Measurements from ENCODE around the gene BYSL. TPM values are rescaled to one million over a fixed set of nuclear protein-coding genes. Genes with fewer than 3 reads are reported as not detected.

BYSL gene
- total RNA-seq, 4 donors from 2014 or later: 6.3 to 19.4 (median 13.0) TPM

DNA sequence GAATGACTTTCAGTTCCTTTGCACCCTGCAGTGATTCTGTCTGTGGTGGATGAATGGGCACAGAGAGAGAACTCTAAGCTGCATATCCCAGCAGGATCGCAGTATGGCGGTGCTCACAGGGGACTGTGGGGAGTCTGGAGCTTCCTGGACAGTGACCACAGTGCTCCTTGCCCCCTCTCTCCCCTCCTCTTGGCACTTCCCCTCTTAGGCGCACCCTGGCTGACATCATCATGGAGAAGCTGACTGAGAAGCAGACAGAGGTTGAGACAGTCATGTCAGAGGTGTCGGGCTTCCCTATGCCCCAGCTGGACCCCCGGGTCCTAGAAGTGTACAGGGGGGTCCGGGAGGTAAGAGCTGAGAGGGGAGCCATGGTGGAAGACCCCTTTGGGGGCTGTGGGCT, 8.6 kb downstream of the BYSL start:
- H3K4me1 ChIP-seq: no peaks in the 10 kb centered on the region
- no peak overlapping the region for H3K27ac ChIP-seq
- H3K36me3 ChIP-seq: peaks cover 29 to 91% (median 51%) of the 10 kb centered on the region in 3 donors
- intact Hi-C loops (cut with DNase I): loop anchor here (10.0 kb wide), 1 partner anchor 135 kb away; no protein-coding TSS in a partner anchor
- TF ChIP-seq, protein P1, sequence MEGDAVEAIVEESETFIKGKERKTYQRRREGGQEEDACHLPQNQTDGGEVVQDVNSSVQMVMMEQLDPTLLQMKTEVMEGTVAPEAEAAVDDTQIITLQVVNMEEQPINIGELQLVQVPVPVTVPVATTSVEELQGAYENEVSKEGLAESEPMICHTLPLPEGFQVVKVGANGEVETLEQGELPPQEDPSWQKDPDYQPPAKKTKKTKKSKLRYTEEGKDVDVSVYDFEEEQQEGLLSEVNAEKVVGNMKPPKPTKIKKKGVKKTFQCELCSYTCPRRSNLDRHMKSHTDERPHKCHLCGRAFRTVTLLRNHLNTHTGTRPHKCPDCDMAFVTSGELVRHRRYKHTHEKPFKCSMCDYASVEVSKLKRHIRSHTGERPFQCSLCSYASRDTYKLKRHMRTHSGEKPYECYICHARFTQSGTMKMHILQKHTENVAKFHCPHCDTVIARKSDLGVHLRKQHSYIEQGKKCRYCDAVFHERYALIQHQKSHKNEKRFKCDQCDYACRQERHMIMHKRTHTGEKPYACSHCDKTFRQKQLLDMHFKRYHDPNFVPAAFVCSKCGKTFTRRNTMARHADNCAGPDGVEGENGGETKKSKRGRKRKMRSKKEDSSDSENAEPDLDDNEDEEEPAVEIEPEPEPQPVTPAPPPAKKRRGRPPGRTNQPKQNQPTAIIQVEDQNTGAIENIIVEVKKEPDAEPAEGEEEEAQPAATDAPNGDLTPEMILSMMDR (IDR thresholded peaks at IDR 0.05): no peak
- TF ChIP-seq POLR2A (IDR thresholded peaks at IDR 0.05): no peak
- WGBS, 2 donors: 84 to 92% methylated on average over 3 to 5 of the region's 6 CpGs
- H3K27me3 ChIP-seq: no peaks in the 10 kb centered on the region
- no peak for DNase-seq
- no peaks in the 10 kb centered on the region for H3K9me3 ChIP-seq
- H3K4me3 ChIP-seq: no peak overlapping the region

DNA sequence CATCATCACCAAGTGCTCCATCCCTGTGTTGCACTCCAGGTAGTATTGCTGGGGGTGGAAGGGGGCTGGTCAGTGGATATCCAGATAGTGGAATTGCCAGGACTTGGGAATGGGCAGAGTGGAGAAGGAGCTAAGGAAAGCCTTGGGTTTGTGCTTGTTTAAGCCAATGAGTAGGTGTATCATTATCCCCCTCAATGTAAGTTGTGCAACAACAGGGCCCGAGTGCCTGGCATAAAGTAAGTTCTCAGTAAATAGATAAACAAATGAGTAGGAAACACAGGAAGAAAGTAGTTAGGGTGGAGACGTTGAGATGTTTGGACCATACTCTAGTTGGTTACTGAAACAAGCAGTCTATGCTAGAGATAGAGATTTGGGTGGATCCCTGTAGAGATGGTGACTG, 10.5 kb downstream of the BYSL start:
- no peak overlapping the region for H3K27ac ChIP-seq
- H3K4me3 ChIP-seq: no peak overlapping the region
- TF ChIP-seq, protein P1 (IDR thresholded peaks at IDR 0.05): no peak
- TF ChIP-seq POLR2A (IDR thresholded peaks at IDR 0.05): no peak
- DNase-seq: no peak
- 47 to 61% methylated on average over 2 of the region's 2 CpGs for WGBS, 2 donors
- no peaks in the 10 kb centered on the region for H3K9me3 ChIP-seq
- peaks cover 29 to 100% (median 61%) of the 10 kb centered on the region in 3 donors for H3K36me3 ChIP-seq
- intact Hi-C loops (cut with DNase I): no loop called here
- peaks cover 10 to 14% (median 12%) of the 10 kb centered on the region in 3 donors for H3K4me1 ChIP-seq
- H3K27me3 ChIP-seq: no peaks in the 10 kb centered on the region

DNA sequence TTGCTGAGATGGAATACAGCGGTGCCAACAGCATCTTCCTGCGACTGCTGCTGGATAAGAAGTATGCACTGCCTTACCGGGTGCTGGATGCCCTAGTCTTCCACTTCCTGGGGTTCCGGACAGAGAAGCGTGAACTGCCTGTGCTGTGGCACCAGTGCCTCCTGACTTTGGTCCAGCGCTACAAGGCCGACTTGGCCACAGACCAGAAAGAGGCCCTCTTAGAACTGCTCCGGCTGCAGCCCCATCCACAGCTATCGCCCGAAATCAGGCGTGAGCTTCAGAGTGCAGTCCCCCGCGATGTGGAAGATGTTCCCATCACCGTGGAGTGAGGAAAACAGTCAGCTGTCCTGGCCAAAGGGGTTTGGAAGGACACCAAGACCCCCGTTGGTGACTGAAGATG, 11.1 kb downstream of the BYSL start:
- intact Hi-C loops (cut with DNase I): no loop called here
- no peaks in the 10 kb centered on the region for H3K27me3 ChIP-seq
- no peaks in the 10 kb centered on the region for H3K9me3 ChIP-seq
- H3K27ac ChIP-seq: no peak overlapping the region
- peaks cover 29 to 100% (median 57%) of the 10 kb centered on the region in 3 donors for H3K36me3 ChIP-seq
- DNase-seq: no peak
- H3K4me3 ChIP-seq: no peak overlapping the region
- peaks cover 14 to 20% (median 17%) of the 10 kb centered on the region in 3 donors for H3K4me1 ChIP-seq
- TF ChIP-seq, protein P1 (IDR thresholded peaks at IDR 0.05): no peak
- TF ChIP-seq POLR2A (IDR thresholded peaks at IDR 0.05): no peak
- WGBS, 2 donors: 95 to 96% methylated on average over 4 to 11 of the region's 15 CpGs

DNA sequence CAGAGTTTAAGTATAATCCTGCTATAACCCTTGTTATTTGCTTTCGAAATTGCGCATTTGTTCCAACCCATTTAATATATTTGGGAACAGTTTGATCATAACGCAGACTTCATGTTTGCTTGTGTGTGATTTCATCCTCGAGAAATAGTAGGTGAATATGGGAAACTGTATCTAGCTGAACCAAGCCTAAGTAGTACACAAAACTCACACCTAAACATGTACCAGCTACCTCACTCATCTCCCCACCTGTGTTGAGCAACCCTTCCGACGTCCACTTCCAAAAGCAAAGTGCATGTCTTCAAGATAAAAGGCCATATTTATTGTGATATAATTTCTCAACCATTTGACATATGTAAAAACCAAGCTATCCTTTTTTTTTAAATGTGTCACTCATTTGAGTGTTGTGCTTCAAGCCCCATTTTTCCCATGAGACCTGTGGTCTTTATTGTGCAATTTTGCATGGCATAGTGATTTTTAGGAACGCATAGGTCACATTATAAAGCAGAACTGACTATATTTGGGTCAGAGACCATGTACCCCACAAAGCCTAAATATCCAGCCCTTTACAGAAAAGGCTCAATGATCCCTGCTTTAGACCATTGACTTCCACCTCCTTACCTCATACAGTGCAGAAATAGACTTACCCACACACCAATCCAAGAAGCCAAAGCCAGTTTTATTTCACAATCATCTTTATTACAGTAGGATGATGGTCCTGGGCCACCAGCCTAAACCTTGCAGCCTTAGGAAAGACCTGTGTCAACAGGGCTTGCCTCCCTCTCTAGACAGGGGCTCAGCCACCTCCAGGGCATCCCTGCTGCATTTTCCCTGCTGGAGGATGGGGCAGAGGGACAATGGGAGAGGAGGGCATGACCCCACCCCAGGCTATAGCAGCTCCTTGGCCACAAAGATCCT, 13.2 kb downstream of the BYSL start:
- Histone ChIP-seq H3K4me1 (peaks cover 33 to 41% (median 36%) of the 10 kb centered on the region in 3 donors), H3K9me3 (no peaks in the 10 kb centered on the region), H3K4me3 (no peak overlapping the region), H3K27ac (no peak overlapping the region), H3K36me3 (peaks cover 20 to 80% (median 42%) of the 10 kb centered on the region in 3 donors), H3K27me3 (no peaks in the 10 kb centered on the region)
- TF ChIP-seq, protein P1 (IDR thresholded peaks at IDR 0.05): no peak
- TF ChIP-seq POLR2A (IDR thresholded peaks at IDR 0.05): no peak
- intact Hi-C loops (cut with DNase I): loop anchor here (5.0 kb wide), 1 partner anchor 108 kb away; no protein-coding TSS in a partner anchor
- DNase-seq: no peak
- WGBS, 2 donors: 70 to 80% methylated on average over 7 of the region's 7 CpGs

DNA sequence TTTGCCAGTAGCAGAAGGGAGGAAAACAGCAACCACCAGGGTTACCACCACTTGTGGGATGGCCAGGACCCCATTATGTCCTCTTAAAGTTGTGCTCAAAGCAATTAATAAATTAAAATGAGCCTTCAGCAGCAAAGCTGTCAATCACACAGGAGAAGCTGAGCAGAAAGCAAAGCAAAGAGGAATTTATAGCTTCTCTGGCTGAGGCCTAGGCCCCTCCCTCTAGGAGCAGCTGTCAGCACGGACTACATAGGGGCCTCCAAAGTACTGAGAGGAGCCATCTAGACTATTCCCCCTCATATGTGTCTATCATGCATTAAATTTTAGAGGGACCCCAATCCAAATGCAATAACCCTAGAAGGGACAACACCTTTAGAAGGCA, 13.9 kb downstream of the BYSL start:
- H3K4me1 ChIP-seq: peaks cover 39 to 48% (median 42%) of the 10 kb centered on the region in 3 donors
- intact Hi-C loops (cut with DNase I): loop anchor here (5.0 kb wide), 1 partner anchor 107 kb away; no protein-coding TSS in a partner anchor
- peak overlapping the region in 1 of 4 donors; percentile 31 for H3K27ac ChIP-seq
- no peak for TF ChIP-seq POLR2A (IDR thresholded peaks at IDR 0.05)
- TF ChIP-seq, protein P1 (IDR thresholded peaks at IDR 0.05): no peak
- peaks cover 20 to 74% (median 39%) of the 10 kb centered on the region in 3 donors for H3K36me3 ChIP-seq
- H3K9me3 ChIP-seq: no peaks in the 10 kb centered on the region
- WGBS, 2 donors: 57 to 67% methylated on average over 1 of the region's 1 CpG
- DNase-seq: no peak
- no peaks in the 10 kb centered on the region for H3K27me3 ChIP-seq
- H3K4me3 ChIP-seq: no peak overlapping the region

All from esophagus squamous epithelium (tissue), 5 donors.